Measurements from ENCODE around the gene OSTN. TPM values are rescaled to one million over a fixed set of nuclear protein-coding genes. Genes with fewer than 3 reads are reported as not detected.
"Not testable (repeated sequence)": the region's sequence is repeated elsewhere in the genome, so short reads cannot be mapped to it uniquely, and the experiment has no call there.

The OSTN gene
- total RNA-seq, 1 donor = under 0.01 TPM

DNA sequence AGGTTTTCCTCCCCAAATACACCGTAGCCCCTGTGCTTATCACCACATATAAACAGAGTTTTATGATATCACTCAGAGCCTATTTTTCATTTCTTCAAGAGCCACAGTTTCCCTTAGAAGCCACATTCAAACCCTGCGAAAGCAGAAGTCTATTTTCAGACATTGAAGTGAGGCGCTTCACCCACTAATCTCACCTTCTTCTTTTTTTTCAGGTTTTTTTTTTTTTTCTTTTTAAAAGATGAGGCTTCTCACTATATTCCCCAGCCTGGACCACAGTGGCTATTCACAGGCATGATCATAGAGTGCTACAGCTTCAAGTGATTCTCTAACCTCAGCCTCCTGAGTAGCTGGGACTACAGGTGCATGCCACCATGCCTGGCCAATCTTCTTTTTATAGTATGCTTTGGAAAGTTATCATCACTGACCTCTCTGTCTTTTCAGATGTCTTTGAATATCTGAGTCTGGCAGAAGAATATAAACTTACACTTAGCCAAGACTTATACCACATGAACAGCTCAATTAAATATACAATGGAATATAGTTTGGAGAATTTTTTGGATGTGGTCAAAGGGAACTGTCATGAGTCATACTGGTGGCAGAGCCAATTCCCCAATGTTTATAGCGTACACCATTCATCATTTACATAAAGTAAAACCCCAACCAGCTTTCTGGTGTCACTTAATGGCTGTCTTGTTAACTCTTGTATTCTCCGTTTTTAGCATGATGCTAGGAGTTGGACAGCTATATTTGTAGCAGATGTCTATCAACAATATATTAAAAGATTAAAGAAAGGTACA is 70.4 kb downstream of the OSTN start:
- no peaks in the 10 kb centered on the region for H3K9me3 ChIP-seq (ENCODE audit: low read depth, low read length)
- no peak overlapping the region for H3K4me3 ChIP-seq (ENCODE audit: low read length)
- H3K4me1 ChIP-seq (ENCODE audit: insufficient read depth, low read length) = peaks cover 6% of the 10 kb centered on the region
- H3K27me3 ChIP-seq (ENCODE audit: insufficient read depth, low read length) = no peaks in the 10 kb centered on the region

DNA sequence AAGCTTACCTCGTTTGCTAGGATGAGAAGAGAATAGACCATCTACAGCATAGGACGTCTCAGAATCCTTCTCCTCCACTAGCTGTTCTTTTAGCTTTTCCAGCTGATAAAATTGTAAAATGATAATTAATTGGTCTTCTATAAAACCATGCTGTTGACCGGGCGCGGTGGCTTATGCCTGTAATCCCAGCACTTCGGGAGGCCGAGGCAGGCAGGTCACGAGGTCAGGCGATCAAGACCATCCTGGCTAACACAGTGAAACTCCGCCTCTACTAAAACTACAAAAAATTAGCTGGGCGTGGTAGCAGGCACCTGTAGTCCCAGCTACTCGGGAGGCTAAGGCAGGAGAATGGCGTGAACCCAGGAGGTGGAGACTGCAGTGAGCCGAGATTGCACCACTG is 76.2 kb downstream of the OSTN start:
- not testable (repeated sequence) for H3K27me3 ChIP-seq (ENCODE audit: insufficient read depth, low read length); H3K4me1 ChIP-seq (ENCODE audit: insufficient read depth, low read length); H3K9me3 ChIP-seq (ENCODE audit: low read depth, low read length); H3K4me3 ChIP-seq (ENCODE audit: low read length)

- no peak overlapping the region for H3K4me3 ChIP-seq (ENCODE audit: low read length)
- H3K9me3 ChIP-seq (ENCODE audit: low read depth, low read length) = no peaks in the 10 kb centered on the region
- no peaks in the 10 kb centered on the region for H3K27me3 ChIP-seq (ENCODE audit: insufficient read depth, low read length)
- no peaks in the 10 kb centered on the region for H3K4me1 ChIP-seq (ENCODE audit: insufficient read depth, low read length)
These were observed 76.7 kb downstream of the OSTN start for GRCh38 chr3:191275751-191276150.

- no peaks in the 10 kb centered on the region for H3K27me3 ChIP-seq (ENCODE audit: insufficient read depth, low read length)
- no peaks in the 10 kb centered on the region for H3K4me1 ChIP-seq (ENCODE audit: insufficient read depth, low read length)
- no peak overlapping the region for H3K4me3 ChIP-seq (ENCODE audit: low read length)
- no peaks in the 10 kb centered on the region for H3K9me3 ChIP-seq (ENCODE audit: low read depth, low read length)
These were observed 81.1 kb downstream of the OSTN start for GRCh38 chr3:191280111-191280510.

- Histone ChIP-seq H3K4me3 (ENCODE audit: low read length) (no peak overlapping the region), H3K27me3 (ENCODE audit: insufficient read depth, low read length) (no peaks in the 10 kb centered on the region), H3K4me1 (ENCODE audit: insufficient read depth, low read length) (no peaks in the 10 kb centered on the region), H3K9me3 (ENCODE audit: low read depth, low read length) (no peaks in the 10 kb centered on the region)
These were observed 81.8 kb downstream of the OSTN start for GRCh38 chr3:191280882-191281281.

- no peaks in the 10 kb centered on the region for H3K27me3 ChIP-seq (ENCODE audit: insufficient read depth, low read length)
- no peaks in the 10 kb centered on the region for H3K9me3 ChIP-seq (ENCODE audit: low read depth, low read length)
- H3K4me1 ChIP-seq (ENCODE audit: insufficient read depth, low read length) = no peaks in the 10 kb centered on the region
- H3K4me3 ChIP-seq (ENCODE audit: low read length) = no peak overlapping the region
These were observed 83.5 kb downstream of the OSTN start for GRCh38 chr3:191282251-191283185.

DNA sequence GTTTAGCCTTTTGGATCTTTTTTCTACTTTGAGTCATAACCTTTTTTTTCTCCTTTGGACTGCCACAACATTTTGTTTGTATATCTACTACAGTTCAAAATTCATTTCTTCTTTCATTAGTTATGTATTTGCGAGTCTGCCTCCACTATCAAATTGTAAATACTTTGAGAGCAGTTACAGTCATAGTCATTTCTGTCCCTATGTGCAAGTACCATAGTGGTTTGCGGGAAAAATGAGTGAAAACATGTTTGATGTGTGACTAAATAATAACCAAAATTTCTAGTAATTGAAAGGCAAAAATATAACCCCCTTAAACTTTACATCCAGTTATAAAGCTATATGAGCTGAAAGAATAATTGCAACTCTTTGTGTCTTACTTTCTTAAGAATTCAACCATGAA is 84.4 kb downstream of the OSTN start:
- Histone ChIP-seq H3K27me3 (ENCODE audit: insufficient read depth, low read length) (no peaks in the 10 kb centered on the region), H3K9me3 (ENCODE audit: low read depth, low read length) (no peaks in the 10 kb centered on the region), H3K4me1 (ENCODE audit: insufficient read depth, low read length) (no peaks in the 10 kb centered on the region), H3K4me3 (ENCODE audit: low read length) (no peak overlapping the region)

- no peak overlapping the region for H3K4me3 ChIP-seq (ENCODE audit: low read length)
These were observed 91.4 kb downstream of the OSTN start for GRCh38 chr3:191290311-191291025.

GRCh38 chr3:191292243-191293015 is 93.4 kb downstream of the OSTN start:
- Histone ChIP-seq H3K9me3 (ENCODE audit: low read depth, low read length) (no peaks in the 10 kb centered on the region), H3K27me3 (ENCODE audit: insufficient read depth, low read length) (no peaks in the 10 kb centered on the region), H3K4me3 (ENCODE audit: low read length) (no peak overlapping the region), H3K4me1 (ENCODE audit: insufficient read depth, low read length) (peaks cover 7% of the 10 kb centered on the region)

More at GRCh38 chr3:191290311-191291025, 91.4 kb downstream of the OSTN start:
- H3K27me3 ChIP-seq (ENCODE audit: insufficient read depth, low read length) = no peaks in the 10 kb centered on the region
- no peaks in the 10 kb centered on the region for H3K9me3 ChIP-seq (ENCODE audit: low read depth, low read length)
- H3K4me1 ChIP-seq (ENCODE audit: insufficient read depth, low read length) = peaks cover 4% of the 10 kb centered on the region

DNA sequence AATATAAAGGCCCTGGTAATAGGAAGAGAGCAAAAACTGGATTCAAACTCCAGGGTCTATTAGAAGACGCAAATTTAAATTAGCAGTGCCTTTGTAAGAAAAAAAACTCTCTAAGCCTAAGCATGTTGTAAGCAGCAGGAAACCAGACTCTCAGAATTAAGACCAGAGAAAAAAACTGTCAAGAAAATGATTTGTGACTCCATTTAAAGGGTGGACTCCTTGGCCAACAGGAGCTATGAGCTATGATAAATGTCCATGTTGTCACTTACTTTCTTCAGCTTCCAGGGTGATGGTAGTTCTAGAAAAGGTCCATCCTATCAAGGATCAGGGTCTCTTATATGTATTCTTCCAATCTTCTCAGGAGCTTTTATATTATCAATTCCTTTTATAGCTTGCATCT is 95.2 kb downstream of the OSTN start:
- peaks cover 13% of the 10 kb centered on the region for H3K4me1 ChIP-seq (ENCODE audit: insufficient read depth, low read length)
- H3K4me3 ChIP-seq (ENCODE audit: low read length) = no peak overlapping the region
- no peaks in the 10 kb centered on the region for H3K9me3 ChIP-seq (ENCODE audit: low read depth, low read length)
- H3K27me3 ChIP-seq (ENCODE audit: insufficient read depth, low read length) = no peaks in the 10 kb centered on the region

GRCh38 chr3:191296041-191296541 is 97.0 kb downstream of the OSTN start:
- Histone ChIP-seq H3K9me3 (ENCODE audit: low read depth, low read length) (no peaks in the 10 kb centered on the region), H3K27me3 (ENCODE audit: insufficient read depth, low read length) (no peaks in the 10 kb centered on the region), H3K4me3 (ENCODE audit: low read length) (no peak overlapping the region), H3K4me1 (ENCODE audit: insufficient read depth, low read length) (peaks cover 25% of the 10 kb centered on the region)

GRCh38 chr3:191298846-191299245 is 99.8 kb downstream of the OSTN start:
- H3K9me3 ChIP-seq (ENCODE audit: low read depth, low read length) = no peaks in the 10 kb centered on the region
- peaks cover 27% of the 10 kb centered on the region for H3K4me1 ChIP-seq (ENCODE audit: insufficient read depth, low read length)
- H3K27me3 ChIP-seq (ENCODE audit: insufficient read depth, low read length) = no peaks in the 10 kb centered on the region
- no peak overlapping the region for H3K4me3 ChIP-seq (ENCODE audit: low read length)

DNA sequence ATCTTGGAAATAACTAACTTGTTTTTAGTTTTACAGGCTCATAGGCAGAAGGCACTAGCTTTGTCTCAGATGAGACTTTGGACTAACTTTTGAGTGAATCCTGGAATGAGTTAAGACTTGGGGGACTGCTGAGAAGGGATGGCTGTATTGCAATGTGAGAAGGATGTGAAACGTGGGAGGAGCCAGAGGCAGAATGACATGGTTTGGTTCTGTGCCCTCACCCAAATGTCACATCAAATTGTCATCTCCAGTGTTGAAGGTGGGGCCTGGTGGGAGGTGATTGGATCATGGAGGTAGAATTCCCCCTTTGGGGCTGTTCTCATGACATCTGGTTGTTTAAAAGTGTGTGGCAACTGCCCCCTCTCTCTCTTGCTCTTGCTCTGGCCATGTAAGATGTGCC is 101.4 kb downstream of the OSTN start:
- Histone ChIP-seq H3K4me3 (ENCODE audit: low read length) (no peak overlapping the region), H3K4me1 (ENCODE audit: insufficient read depth, low read length) (peaks cover 27% of the 10 kb centered on the region), H3K27me3 (ENCODE audit: insufficient read depth, low read length) (no peaks in the 10 kb centered on the region), H3K9me3 (ENCODE audit: low read depth, low read length) (no peaks in the 10 kb centered on the region)

GRCh38 chr3:191301017-191301416 is 102.0 kb downstream of the OSTN start:
- Histone ChIP-seq H3K27me3 (ENCODE audit: insufficient read depth, low read length) (no peaks in the 10 kb centered on the region), H3K4me1 (ENCODE audit: insufficient read depth, low read length) (peaks cover 27% of the 10 kb centered on the region), H3K4me3 (ENCODE audit: low read length) (no peak overlapping the region), H3K9me3 (ENCODE audit: low read depth, low read length) (no peaks in the 10 kb centered on the region)

Data from mononuclear cell (primary cell).